ENCODE measurements around the gene ADCK2. TPM values are rescaled to one million over a fixed set of nuclear protein-coding genes. Genes with fewer than 3 reads are reported as not detected.
"Not testable (repeated sequence)": the region's sequence is repeated elsewhere in the genome, so short reads cannot be mapped to it uniquely, and the experiment has no call there.

The ADCK2 gene
- total and polyA plus RNA-seq, 4 donors, result 10.4 to 27.0 (median 13.7) TPM

DNA sequence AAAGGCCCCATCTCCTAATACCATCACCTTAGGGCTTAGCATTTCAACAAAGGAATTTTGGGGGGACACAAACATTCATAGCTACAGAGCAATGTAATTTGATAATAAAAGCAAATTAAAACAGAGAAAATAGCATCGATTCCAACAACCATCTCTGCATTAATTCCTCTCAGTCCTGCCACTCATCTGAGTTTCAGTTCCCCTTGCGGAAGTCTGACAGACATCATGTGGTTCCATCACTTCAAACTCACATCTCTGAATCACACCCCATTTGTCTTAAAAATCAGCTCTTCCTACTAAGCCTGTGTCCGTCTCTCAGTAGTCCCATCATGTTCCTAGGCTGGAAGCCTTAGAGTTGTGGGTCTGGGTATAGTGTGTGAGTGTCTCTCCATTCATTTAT, 3.6 kb downstream of the ADCK2 start:
- Histone ChIP-seq H3K4me3 (no peak overlapping the region), H3K9me3 (ENCODE audit: control insufficient read depth in 4 of 4, insufficient read depth in 3 of 4, low read length in 3 of 4) (no peaks in the 10 kb centered on the region), H3K27me3 (ENCODE audit: control insufficient read depth in 3 of 3, insufficient read depth in 3 of 3, low read length in 2 of 3) (no peaks in the 10 kb centered on the region), H3K36me3 (ENCODE audit: control insufficient read depth in 4 of 4, insufficient read depth in 4 of 4, low read length in 4 of 4) (peaks cover 0 to 11% (median 2%) of the 10 kb centered on the region in 4 donors), H3K9ac (ENCODE audit: insufficient read depth in 1 of 2, low read length in 2 of 2) (no peak overlapping the region), H3K27ac (ENCODE audit: low read depth in 1 of 2, low read length in 1 of 2) (no peak overlapping the region), H3K4me1 (ENCODE audit: control insufficient read depth in 5 of 5, insufficient read depth in 5 of 5, low read length in 5 of 5) (peaks cover 0 to 10% (median 3%) of the 10 kb centered on the region in 5 donors)
- 64 to 79% methylated on average over 3 of the region's 3 CpGs for WGBS, 2 donors
- DNase-seq, result no peak
- TF ChIP-seq, protein P1, sequence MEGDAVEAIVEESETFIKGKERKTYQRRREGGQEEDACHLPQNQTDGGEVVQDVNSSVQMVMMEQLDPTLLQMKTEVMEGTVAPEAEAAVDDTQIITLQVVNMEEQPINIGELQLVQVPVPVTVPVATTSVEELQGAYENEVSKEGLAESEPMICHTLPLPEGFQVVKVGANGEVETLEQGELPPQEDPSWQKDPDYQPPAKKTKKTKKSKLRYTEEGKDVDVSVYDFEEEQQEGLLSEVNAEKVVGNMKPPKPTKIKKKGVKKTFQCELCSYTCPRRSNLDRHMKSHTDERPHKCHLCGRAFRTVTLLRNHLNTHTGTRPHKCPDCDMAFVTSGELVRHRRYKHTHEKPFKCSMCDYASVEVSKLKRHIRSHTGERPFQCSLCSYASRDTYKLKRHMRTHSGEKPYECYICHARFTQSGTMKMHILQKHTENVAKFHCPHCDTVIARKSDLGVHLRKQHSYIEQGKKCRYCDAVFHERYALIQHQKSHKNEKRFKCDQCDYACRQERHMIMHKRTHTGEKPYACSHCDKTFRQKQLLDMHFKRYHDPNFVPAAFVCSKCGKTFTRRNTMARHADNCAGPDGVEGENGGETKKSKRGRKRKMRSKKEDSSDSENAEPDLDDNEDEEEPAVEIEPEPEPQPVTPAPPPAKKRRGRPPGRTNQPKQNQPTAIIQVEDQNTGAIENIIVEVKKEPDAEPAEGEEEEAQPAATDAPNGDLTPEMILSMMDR (IDR thresholded peaks at IDR 0.05; ENCODE audit: control extremely low read depth, extremely low read depth), result no peak
- no peak for ATAC-seq (ENCODE audit: insufficient read depth, low FRiP score)

DNA sequence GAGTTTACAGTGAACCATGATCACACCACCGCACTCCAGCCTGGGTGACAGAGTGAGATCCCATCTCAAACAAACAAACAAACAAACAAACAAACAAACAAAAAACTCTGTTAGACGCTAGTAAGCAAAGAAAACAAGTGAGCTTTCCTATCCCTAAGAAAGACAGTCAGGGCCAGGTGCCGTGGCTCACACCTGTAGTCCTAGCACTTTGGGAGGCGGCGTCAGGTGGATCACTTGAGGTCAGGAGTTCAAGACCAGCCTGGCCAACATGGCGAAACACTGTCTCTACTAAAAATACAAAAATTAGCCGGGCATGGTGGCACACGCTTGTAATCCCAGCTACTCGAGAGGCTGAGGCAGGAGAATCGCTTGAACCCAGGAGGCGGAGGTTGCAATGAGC, 4.2 kb downstream of the ADCK2 start:
- Histone ChIP-seq H3K4me1 (ENCODE audit: control insufficient read depth in 5 of 5, insufficient read depth in 5 of 5, low read length in 5 of 5) (peaks cover 0 to 10% (median 3%) of the 10 kb centered on the region in 5 donors), H3K36me3 (ENCODE audit: control insufficient read depth in 4 of 4, insufficient read depth in 4 of 4, low read length in 4 of 4) (peaks cover 0 to 11% (median 2%) of the 10 kb centered on the region in 4 donors)
- not testable (repeated sequence) for H3K9me3 ChIP-seq (ENCODE audit: control insufficient read depth in 4 of 4, insufficient read depth in 3 of 4, low read length in 3 of 4); H3K27me3 ChIP-seq (ENCODE audit: control insufficient read depth in 3 of 3, insufficient read depth in 3 of 3, low read length in 2 of 3); H3K9ac ChIP-seq (ENCODE audit: insufficient read depth in 1 of 2, low read length in 2 of 2); H3K27ac ChIP-seq (ENCODE audit: low read depth in 1 of 2, low read length in 1 of 2); ATAC-seq (ENCODE audit: insufficient read depth, low FRiP score); DNase-seq; H3K4me3 ChIP-seq
- 93 to 95% methylated on average over 11 of the region's 11 CpGs for WGBS, 2 donors

DNA sequence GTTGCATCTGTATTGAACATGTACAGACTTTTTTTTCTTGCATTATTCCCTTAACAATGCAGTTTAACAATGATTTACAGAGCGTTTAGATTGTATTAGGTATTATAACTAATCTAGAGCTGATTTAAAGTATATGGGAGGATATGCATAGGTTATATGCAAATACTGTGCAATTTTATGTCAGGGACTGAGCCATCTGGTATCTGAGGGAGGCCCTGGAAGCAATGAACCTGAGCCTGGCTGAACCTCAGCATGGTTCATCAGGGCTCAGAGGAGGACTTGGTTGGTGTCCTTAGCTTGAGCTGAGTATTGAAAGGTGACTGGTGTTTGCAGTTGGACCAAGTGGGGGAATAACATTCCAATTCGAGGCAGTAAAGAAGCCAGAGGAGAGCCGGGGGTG, 4.8 kb downstream of the ADCK2 start:
- no peak for DNase-seq
- no peak overlapping the region for H3K4me3 ChIP-seq
- no peak overlapping the region for H3K9ac ChIP-seq (ENCODE audit: insufficient read depth in 1 of 2, low read length in 2 of 2)
- TF ChIP-seq, protein P1 (IDR thresholded peaks at IDR 0.05; ENCODE audit: control extremely low read depth, extremely low read depth), result no peak
- WGBS, 2 donors, result 95 to 96% methylated on average over 3 of the region's 3 CpGs
- H3K4me1 ChIP-seq (ENCODE audit: control insufficient read depth in 5 of 5, insufficient read depth in 5 of 5, low read length in 5 of 5), result peaks cover 0 to 10% (median 3%) of the 10 kb centered on the region in 5 donors
- ATAC-seq (ENCODE audit: insufficient read depth, low FRiP score), result no peak
- H3K9me3 ChIP-seq (ENCODE audit: control insufficient read depth in 4 of 4, insufficient read depth in 3 of 4, low read length in 3 of 4), result no peaks in the 10 kb centered on the region
- H3K36me3 ChIP-seq (ENCODE audit: control insufficient read depth in 4 of 4, insufficient read depth in 4 of 4, low read length in 4 of 4), result peaks cover 0 to 15% (median 2%) of the 10 kb centered on the region in 4 donors
- no peak overlapping the region for H3K27ac ChIP-seq (ENCODE audit: low read depth in 1 of 2, low read length in 1 of 2)
- H3K27me3 ChIP-seq (ENCODE audit: control insufficient read depth in 3 of 3, insufficient read depth in 3 of 3, low read length in 2 of 3), result no peaks in the 10 kb centered on the region

GRCh38 chr7:140678081-140678815, 5.5 kb downstream of the ADCK2 start:
- 97% methylated on average over 20 of the region's 20 CpGs for WGBS, 2 donors
- TF ChIP-seq, protein P1 (IDR thresholded peaks at IDR 0.05; ENCODE audit: control extremely low read depth, extremely low read depth), result no peak
- peaks cover 0 to 8% (median 3%) of the 10 kb centered on the region in 5 donors for H3K4me1 ChIP-seq (ENCODE audit: control insufficient read depth in 5 of 5, insufficient read depth in 5 of 5, low read length in 5 of 5)
- H3K27me3 ChIP-seq (ENCODE audit: control insufficient read depth in 3 of 3, insufficient read depth in 3 of 3, low read length in 2 of 3), result no peaks in the 10 kb centered on the region
- no peak overlapping the region for H3K4me3 ChIP-seq
- no peak overlapping the region for H3K9ac ChIP-seq (ENCODE audit: insufficient read depth in 1 of 2, low read length in 2 of 2)
- no peak for DNase-seq
- H3K27ac ChIP-seq (ENCODE audit: low read depth in 1 of 2, low read length in 1 of 2), result no peak overlapping the region
- ATAC-seq (ENCODE audit: insufficient read depth, low FRiP score), result no peak
- H3K9me3 ChIP-seq (ENCODE audit: control insufficient read depth in 4 of 4, insufficient read depth in 3 of 4, low read length in 3 of 4), result no peaks in the 10 kb centered on the region
- H3K36me3 ChIP-seq (ENCODE audit: control insufficient read depth in 4 of 4, insufficient read depth in 4 of 4, low read length in 4 of 4), result peaks cover 0 to 15% (median 2%) of the 10 kb centered on the region in 4 donors

Measured in lung (tissue), 12 donors.